NT2/D1 (cell line): ENCODE results near the gene ADARB2.

Experiments
- DNase-seq: peaks from one replicate; pipeline ENCODE4 v3.0.0-alpha.2; 2011; ENCODE audit warnings: low read depth, low spot score
- H3K27me3 ChIP-seq: 2 replicates; pipeline ENCODE4 v1.6.0; 2011; ENCODE audit warnings: mild to moderate bottlenecking; ENCODE audit not compliant: insufficient read length, insufficient read depth
- H3K36me3 ChIP-seq: 2 replicates; pipeline ENCODE4 v1.6.1; 2011; ENCODE audit warnings: mild to moderate bottlenecking, low read length, mixed read lengths; ENCODE audit not compliant: insufficient read depth, insufficient read length
- H3K4me1 ChIP-seq: 2 replicates; pipeline ENCODE4 v1.5.1; 2011; ENCODE audit not compliant: insufficient read depth, insufficient read length
- H3K4me3 ChIP-seq: 2 replicates; pipeline ENCODE4 v1.5.1; 2011; ENCODE audit warnings: low read depth; ENCODE audit not compliant: insufficient read length
- H3K9ac ChIP-seq: 2 replicates; pipeline ENCODE4 v1.6.0; 2011; ENCODE audit warnings: low read depth; ENCODE audit not compliant: insufficient read length
- H3K9me3 ChIP-seq: 2 replicates; pipeline ENCODE4 v1.5.1; 2011; ENCODE audit warnings: mild to moderate bottlenecking, low read length; ENCODE audit not compliant: insufficient read depth
- SUZ12 ChIP-seq: IDR thresholded peaks from 2 replicates; pipeline ENCODE4 v1.6.1; 2011; ENCODE audit not compliant: insufficient read length, insufficient read depth; ENCODE audit errors: extremely low read depth
- YY1 ChIP-seq: IDR thresholded peaks from 2 replicates; pipeline ENCODE4 v1.6.1; 2011; ENCODE audit not compliant: insufficient read length, insufficient read depth
- ZNF274 ChIP-seq: IDR thresholded peaks from 2 replicates; pipeline ENCODE4 v1.6.1; 2011; ENCODE audit warnings: mild to moderate bottlenecking, low read depth, low read length

The ADARB2 gene

GRCh38 chr10:1685699-1686490 is 51.4 kb downstream of the ADARB2 start:
- no peaks in the 10 kb centered on the region; the same call in 1 of the 2 replicates for H3K9me3 ChIP-seq
- H3K4me1 ChIP-seq, result no peaks in the 10 kb centered on the region
- no peaks in the 10 kb centered on the region for H3K27me3 ChIP-seq
- no peaks in the 10 kb centered on the region for H3K36me3 ChIP-seq
- TF ChIP-seq ZNF274, result no peak
- TF ChIP-seq SUZ12, result no peak
- TF ChIP-seq YY1, result no peak
- H3K9ac ChIP-seq, result no peak overlapping the region
- no peak for DNase-seq
- no peak overlapping the region for H3K4me3 ChIP-seq

- H3K4me3 ChIP-seq, result no peak overlapping the region
- H3K27me3 ChIP-seq, result no peaks in the 10 kb centered on the region
- H3K36me3 ChIP-seq, result no peaks in the 10 kb centered on the region
- H3K9ac ChIP-seq, result no peak overlapping the region
- TF ChIP-seq SUZ12, result no peak
- no peak for TF ChIP-seq ZNF274
- no peak for TF ChIP-seq YY1
- DNase-seq, result no peak
- no peaks in the 10 kb centered on the region for H3K4me1 ChIP-seq
- H3K9me3 ChIP-seq, result no peaks in the 10 kb centered on the region; the same call in 1 of the 2 replicates
Observed at GRCh38 chr10:1684991-1685390, 52.3 kb downstream of the ADARB2 start.

GRCh38 chr10:1683649-1684048 is 53.7 kb downstream of the ADARB2 start:
- H3K9ac ChIP-seq, result no peak overlapping the region
- no peaks in the 10 kb centered on the region for H3K36me3 ChIP-seq
- no peak overlapping the region for H3K4me3 ChIP-seq
- H3K4me1 ChIP-seq, result no peaks in the 10 kb centered on the region
- H3K9me3 ChIP-seq, result no peaks in the 10 kb centered on the region; the same call in 1 of the 2 replicates
- DNase-seq, result no peak
- no peak for TF ChIP-seq ZNF274
- TF ChIP-seq SUZ12, result no peak
- TF ChIP-seq YY1, result no peak
- H3K27me3 ChIP-seq, result no peaks in the 10 kb centered on the region

- Histone ChIP-seq H3K9me3 (no peaks in the 10 kb centered on the region; the same call in 1 of the 2 replicates), H3K4me3 (no peak overlapping the region), H3K9ac (no peak overlapping the region), H3K4me1 (no peaks in the 10 kb centered on the region), H3K36me3 (no peaks in the 10 kb centered on the region), H3K27me3 (no peaks in the 10 kb centered on the region)
- peak; percentile 28 for DNase-seq
- no peak for TF ChIP-seq YY1
- TF ChIP-seq ZNF274, result no peak
- TF ChIP-seq SUZ12, result no peak
Observed at GRCh38 chr10:1679821-1680650, 57.3 kb downstream of the ADARB2 start.

GRCh38 chr10:1678084-1678483 is 59.2 kb downstream of the ADARB2 start:
- Histone ChIP-seq H3K9me3 (no peaks in the 10 kb centered on the region), H3K36me3 (no peaks in the 10 kb centered on the region), H3K9ac (no peak overlapping the region), H3K4me1 (no peaks in the 10 kb centered on the region), H3K27me3 (no peaks in the 10 kb centered on the region), H3K4me3 (no peak overlapping the region)
- no peak for DNase-seq
- TF ChIP-seq SUZ12 (no peak), ZNF274 (no peak), YY1 (no peak)

GRCh38 chr10:1677307-1677939 is 59.9 kb downstream of the ADARB2 start:
- TF ChIP-seq YY1, result no peak
- no peak for TF ChIP-seq ZNF274
- no peak for TF ChIP-seq SUZ12
- DNase-seq, result no peak
- no peak overlapping the region for H3K9ac ChIP-seq
- H3K9me3 ChIP-seq, result no peaks in the 10 kb centered on the region
- no peak overlapping the region for H3K4me3 ChIP-seq
- H3K27me3 ChIP-seq, result no peaks in the 10 kb centered on the region
- H3K4me1 ChIP-seq, result no peaks in the 10 kb centered on the region
- H3K36me3 ChIP-seq, result no peaks in the 10 kb centered on the region

- no peak for DNase-seq
- Histone ChIP-seq H3K4me3 (no peak overlapping the region), H3K9me3 (no peaks in the 10 kb centered on the region), H3K4me1 (no peaks in the 10 kb centered on the region), H3K9ac (no peak overlapping the region), H3K36me3 (no peaks in the 10 kb centered on the region), H3K27me3 (no peaks in the 10 kb centered on the region)
- TF ChIP-seq ZNF274 (no peak), SUZ12 (no peak), YY1 (no peak)
Observed at GRCh38 chr10:1674501-1674900, 62.8 kb downstream of the ADARB2 start.
